Fibroblast of the conjunctiva (primary cell): ENCODE data around the gene MAN1B1.
"Not testable (repeated sequence)": the region's sequence is repeated elsewhere in the genome, so short reads cannot be mapped to it uniquely, and the experiment has no call there.

Experiments
- DNase-seq: peaks from one replicate; pipeline ENCODE4 v3.0.0-alpha.2; 2010; ENCODE audit warnings: low read depth

MAN1B1 gene

DNA sequence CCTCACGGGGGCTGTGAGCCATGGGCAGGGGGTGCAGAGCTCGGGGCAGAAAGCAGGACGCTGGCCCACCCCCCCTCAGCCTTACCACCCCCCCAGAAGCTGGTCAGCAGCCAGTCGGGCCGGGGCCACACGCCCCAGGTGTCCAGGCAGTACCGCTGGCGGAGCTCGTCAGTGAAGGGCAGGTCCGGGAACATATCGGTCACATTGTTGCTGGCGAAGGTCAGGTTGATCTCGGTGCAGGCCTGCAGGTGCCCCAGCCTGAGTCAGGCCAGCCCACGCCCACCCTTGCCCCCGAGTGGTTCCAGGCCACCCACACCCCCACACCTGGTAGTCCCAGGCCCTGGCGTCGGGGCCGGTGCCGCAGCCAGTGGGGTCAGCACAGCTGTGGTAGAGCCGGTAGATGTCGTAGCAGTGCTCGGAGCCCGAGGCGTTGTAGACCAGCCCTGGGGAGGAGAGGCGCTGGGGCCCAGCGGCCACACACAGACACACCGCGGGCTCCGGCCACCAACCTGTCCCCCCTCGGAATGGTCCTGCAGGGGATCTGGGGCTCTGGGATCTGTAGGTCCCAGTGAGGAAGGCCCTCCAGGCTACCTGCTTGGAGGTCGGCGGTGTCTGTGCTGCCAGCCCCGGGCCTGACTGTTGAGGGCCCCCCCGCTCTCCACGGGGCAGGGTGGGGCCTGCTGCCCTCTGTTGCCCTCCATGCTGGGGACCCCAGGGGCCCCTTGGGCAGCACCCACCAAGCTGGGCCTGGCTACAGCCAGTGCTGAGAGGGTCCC, 25.2 kb downstream of the MAN1B1 start:
- no peak for DNase-seq

DNA sequence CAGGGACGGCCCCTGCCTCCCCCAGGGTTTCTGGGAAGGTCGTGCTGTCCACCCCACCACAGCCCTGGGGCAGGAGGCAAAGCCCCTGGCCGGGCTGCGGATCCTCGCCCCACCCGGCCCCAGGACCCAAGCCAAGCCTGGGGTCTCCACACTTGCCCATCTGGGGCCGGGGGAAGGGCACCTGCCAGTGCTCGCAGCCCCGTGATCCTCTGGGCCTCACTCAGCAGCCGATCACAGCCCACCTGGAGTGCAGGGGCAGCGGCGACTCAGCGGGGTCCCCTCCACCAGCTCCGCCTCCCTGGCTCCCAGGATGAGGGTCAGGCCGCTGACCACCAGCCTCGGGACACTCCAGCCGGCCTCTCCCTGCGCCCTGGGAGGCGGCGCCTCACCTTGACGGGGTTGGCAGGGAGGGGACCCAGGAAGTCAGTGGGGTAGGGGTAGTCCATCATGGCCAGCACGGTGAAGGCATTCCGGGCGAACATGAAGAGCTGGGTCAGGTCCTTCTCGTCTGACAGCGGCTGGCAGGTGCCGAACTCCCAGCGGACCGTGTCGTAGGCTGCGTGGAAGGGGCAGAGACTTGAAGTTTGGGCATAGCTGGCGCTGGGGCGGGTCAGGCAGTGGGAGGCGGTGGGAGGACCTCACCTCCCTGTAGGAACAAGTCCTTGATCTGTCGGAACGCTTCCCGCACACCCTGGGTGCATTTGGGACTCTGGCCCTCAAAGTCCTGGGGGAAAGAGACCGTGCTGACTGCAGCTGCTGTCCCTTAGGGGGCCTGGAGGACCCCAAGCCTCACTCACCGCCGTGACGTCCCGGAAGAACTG, 26.0 kb downstream of the MAN1B1 start:
- no peak for DNase-seq

DNA sequence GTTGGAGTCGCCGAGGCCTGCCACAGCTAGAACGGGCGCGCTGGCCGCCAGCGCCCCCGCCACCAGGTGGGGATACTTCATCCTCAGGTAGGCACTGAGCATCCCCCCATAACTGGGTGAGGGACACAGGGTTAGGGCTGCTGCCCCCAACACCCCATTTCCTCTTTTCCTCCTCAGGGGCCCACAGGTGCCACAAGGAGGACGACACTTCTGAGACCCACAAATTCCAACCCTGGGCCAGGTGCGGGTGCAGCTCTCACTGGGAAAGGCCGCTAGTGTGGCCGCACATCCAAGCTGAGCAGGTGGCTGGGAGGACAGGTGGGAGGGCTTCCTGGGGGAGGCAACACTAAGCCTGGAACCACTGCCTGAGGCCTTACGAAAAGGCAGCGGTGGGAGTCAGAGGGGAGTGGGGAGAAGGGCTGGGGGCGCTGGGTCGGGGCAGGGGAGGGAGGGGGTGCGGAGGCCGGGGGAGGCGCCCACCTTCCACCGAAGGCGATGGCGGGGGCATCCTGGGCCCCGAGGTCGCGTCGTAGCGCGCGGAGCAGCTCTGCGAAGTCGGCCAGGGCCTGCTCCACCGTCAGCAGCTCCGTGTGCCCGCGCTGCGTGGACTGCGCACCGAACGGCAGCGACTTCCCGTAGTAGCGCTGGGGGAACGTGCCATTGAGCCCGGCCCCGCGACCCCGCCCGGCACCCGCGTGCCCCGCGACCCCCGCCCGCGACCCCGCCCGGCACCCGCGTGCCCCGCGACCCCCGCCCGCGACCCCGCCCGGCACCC, 26.8 kb downstream of the MAN1B1 start:
- no peak for DNase-seq

DNA sequence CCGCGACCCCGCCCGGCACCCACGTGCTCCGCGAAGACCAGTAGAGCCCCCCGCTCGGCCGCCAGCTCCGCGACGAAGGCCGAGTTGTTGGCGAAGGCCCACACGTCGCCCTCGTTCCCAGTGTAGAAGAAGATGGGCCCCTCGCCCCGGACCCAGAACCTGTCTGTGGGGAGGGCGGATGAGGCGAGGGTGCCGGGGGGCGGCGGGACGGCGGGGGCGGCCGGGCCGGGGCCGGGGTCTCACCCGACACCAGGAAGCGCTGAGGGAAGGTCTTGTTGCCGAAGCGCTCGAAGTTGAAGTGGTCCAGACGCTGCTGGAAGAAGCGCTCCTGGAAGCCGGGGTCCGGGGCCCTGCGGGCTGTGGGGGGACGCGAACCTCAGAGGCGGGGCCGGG, 27.4 kb downstream of the MAN1B1 start:
- DNase-seq, result no peak

DNA sequence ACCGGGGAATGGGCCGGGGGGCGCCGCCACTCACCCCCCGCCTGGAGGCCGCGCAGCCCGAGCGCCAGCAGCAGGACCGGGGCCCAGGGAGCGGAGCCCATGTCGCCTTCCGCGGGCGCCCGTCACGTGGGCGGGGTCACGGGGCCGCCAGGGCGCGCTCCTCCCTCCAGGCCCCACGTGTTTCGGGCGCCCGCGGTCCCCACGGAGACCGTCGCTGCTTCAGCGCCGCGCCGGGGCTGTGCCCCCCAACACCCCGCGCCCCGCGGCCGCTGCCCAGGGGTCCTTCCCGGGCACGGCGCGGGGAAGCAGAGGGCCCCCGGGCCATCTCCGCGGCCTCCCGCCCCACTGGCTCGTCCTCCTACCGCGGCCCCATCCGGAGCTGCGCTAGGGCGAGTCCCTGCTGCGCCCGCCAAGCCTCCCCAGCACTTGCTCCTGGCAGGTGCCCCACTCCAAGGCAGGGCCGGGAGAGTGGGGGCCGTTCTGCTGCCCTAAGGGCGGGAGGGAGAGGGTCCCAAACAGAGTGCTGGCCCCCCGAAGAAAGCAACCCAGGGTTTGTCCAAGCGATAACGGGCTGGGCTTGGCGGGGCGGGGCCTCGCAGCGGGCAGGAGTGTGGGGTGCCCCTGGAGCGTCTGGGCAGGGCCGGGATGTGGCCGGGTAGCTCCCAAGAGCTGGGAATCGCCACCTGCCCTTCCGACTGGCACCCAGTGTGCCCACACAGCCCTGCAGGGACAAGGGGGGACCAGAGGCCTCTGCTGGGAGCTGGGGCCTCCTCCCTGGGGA, 28.0 kb downstream of the MAN1B1 start, which contains the start of gene DPP7:
DPP7 (minus strand) TSS at position 121 of the 781 bp plus-strand sequence; CDS start at position 101, 20 bp downstream.
- DNase-seq, result no peak

DNA sequence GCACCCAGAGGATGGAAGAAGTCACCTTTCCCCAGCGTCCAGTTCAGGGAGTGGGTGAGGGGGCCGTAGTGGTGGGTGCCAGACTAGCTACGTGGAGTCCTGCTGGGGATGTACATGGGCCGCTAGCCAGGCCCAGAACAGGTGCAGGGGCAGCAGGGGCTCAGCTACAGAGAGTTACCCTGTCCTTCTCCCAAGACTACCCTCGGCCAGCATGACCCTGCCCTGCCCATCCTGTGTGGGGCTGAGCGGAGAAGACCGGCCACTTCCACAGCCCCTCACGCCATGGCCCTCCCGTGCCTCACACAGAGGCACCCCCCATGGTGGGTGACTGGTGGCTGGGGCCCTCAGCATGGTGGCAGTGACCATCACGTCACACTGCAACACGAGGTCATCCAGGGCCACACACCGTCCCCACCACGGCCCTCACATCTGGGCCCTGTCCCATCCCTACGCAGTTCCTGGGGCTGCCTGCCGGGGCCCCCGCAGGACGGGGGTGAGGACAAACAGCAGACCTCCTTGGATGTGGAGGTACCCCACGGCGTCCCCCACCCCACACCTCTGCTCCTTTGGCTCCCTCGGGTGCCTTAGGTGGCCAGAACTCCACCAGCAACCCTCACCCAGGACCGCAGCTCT, 28.7 kb downstream of the MAN1B1 start:
- no peak for DNase-seq

DNA sequence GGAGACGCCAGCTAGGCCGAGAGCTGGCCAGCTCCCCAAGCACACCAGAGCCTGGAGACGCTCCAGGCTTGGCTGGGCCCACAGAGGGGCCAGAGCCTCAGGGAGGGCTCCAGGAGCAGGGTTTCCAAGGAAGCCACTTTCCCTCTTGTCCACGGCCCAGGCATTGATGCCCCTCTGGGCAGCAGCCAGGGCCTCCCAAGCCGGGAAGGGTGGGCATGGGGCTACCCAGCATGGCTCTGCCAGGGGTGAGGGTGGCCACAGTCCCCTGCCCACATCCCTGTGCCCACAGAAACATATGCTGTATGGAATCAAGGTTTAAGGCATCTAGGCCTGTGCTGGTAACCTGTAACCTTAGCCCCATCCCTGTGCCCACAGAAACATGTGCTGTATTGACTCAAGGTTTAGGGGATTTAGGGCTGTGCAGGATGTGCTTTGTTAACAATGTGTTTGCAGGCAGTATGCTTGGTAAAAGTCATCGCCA, 29.3 kb downstream of the MAN1B1 start:
- DNase-seq, result no peak

DNA sequence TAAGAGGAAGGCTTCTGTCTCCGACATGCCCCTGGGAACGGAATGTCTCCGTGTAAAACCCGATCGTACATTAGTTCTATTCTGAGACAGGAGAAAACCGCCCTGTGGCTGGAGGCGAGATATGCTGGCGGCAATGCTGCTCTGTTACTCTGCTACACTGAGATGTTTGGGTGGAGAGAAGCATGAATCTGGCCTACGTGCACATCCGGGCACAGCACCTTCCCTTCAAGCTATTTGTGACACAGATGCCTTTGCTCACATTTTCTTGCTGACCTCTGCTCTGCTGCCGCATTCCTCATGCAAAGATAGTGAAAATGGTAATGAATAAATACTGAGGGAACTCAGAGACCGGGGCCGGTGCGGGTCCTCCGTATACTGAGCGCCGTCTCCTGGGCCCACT, 29.9 kb downstream of the MAN1B1 start:
- no peak for DNase-seq

DNA sequence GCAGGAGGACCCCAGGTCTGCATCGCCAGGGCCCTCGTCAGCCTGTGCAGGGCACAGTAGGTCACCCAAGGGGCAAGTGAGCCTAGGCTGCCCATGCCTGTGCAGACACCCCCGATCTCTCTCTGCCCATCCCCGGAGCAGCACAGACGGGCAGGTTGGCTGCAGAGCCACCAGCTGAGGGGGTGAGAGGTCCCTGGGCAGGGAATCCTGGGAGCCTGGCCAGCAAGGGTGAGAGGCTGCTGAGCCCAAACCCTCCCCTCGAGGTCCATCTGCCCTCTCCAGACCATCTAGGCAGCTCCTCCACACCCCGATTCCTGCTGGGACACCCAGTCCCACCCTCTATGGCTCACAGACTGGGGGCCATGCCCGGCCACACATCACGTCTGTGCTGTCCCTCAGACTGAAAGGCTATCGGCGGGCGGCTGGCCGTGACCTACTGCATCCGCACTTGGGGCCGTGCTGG, 30.5 kb downstream of the MAN1B1 start:
- DNase-seq, result no peak

DNA sequence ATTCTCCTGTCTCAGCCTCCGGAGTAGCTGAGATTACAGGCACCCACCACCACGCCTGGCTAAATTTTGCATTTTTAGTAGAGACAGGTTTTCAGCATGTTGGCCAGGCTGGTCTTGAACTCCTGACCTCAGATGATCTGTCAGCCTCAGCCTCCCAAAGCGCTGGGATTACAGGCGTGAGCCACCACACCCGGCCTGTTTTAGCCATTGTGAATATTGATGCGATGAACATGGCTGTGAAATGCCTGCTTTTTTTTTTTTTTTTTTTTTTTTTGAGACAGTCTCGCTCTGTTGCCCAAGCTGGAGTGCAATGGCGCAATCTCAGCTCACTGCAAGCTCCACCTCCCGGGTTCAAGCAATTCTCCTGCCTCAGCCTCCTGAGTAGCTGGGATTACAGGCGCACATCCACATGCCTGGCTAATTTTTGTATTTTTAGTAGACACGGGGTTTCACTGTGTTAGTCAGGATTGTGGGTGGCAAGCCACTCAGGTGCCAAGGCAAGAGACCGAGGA, 31.4 kb downstream of the MAN1B1 start:
- not testable (repeated sequence) for DNase-seq

DNA sequence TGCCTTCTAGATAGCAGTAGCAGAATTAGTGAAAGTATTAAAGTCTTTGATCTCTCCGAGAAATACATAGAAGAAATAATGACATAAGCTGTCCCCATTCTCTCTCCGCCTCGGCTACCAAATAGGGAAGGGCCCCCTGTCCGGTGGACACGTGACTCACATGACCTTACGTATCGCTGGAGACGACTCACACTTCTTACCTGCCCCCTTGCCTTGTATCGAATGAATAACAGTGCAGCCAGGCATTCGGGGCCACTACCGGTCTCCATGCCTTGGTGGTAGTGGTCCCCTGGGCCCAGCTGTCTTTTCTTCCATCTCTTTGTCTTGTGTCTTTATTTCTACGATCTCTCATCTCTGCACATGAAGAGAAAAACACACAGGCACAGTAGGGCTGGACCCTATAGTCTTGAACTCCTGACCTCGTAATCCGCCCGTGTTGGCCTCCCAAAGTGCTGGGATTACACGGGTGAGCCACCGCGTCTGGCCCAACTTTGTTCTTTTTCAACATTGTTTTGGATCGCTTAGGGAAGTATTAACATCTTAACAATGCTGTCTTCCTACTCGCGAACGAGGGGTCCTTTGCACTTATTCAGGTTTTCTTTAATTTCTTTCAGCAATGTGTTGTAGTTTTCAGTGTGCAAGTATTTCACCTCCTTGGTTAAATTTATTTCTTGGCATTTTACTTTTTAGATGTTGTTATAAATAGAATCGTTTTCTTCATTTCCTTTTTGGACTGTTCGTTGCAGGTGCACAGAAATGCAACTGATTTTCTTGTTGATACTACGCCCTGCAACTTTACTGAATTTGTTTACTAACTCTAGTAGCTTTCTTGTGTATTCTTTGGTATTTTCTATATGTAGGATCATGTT, 35.4 kb downstream of the MAN1B1 start:
- DNase-seq, result not testable (repeated sequence)

DNA sequence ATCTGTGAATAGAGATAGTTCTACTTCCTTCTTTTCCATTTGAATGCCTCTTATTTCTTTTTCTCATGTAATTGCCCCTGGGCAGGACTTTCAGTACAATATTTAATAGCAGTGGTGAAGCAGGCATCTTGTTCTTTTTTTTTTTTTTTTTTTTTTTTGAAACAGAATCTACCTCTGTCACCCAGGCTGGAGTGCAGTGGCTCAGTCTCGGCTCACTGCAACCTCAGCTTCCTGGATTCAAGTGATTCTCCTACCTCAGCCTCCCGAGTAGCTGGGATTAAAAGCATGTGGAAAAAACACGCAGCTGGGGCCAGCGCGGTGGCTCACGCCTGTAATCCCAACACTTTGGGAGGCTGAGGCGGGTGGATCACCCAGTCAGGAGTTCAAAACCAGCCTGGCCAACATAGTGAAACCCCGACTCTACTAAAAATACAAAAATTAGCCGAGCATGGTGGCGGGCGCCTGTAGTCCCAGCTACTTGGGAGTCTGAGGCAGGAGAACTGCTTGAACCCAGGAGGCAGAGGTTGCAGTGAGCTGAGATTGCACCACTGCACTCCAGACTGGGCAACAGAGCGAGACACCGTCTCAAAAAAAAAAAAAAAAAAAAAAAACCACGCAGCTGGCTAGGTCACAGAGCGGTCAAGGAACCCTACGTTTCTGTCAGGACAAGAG, 36.1 kb downstream of the MAN1B1 start:
- not testable (repeated sequence) for DNase-seq

DNA sequence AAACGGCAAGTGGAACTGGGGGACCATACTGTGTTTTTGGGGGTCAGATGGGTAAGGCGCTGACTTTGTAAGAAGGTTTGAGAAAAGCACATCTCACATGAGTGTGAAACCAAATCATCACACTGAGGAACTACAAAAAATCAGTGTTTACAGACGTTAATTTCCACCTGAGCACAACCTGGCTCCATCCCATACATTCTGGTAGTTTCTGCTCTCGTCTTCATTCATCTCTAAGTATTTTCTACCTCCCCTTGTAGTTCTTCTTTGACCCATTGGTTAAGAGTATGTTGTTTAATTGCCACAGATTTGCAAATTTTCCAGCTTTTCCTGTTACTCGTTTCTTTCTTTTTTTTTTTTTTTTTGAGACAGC, 36.7 kb downstream of the MAN1B1 start:
- DNase-seq, result no peak

DNA sequence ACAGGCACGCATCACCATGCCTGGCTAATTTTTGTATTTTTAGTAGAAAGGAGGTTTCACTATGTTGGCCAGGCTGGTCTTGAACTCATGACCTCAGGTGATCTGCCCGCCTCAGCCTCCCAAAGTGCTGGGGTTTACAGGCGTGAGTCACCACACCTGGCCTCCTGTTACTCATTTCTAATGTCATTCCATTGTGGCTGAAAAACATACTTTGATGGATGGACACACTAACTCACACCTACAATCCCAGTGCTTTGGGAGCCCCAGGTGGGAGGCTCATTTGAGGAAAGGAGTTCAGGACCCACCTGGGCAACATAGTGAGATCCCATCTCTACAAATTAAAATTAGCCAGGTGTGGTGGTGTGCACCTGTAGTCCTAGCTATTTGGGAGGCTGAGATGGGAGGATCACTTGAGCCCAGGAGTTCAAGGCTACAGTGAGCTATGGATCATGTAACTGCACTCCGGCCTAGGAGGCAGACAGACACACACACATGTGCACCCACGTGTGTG, 37.2 kb downstream of the MAN1B1 start:
- DNase-seq, result not testable (repeated sequence)

DNA sequence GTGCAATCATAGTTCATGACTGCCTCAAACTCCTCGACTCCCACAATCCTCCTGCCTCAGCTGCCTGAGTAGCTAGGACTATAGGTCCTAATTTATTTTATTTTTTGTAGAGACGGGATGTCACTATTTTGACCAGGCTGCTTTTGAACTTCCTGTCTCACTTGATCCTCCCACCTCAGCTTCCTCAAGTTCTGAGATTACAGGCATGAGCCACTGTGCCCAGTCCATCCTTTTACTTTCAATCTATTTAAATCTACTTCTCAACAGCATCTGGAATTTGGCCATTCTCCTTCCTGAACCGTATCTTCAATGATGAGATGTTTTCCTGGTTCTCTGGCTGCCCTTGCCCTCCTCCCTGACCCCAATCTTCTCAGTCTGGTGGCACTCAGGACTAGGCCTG, 40.0 kb downstream of the MAN1B1 start:
- DNase-seq, result no peak

DNA sequence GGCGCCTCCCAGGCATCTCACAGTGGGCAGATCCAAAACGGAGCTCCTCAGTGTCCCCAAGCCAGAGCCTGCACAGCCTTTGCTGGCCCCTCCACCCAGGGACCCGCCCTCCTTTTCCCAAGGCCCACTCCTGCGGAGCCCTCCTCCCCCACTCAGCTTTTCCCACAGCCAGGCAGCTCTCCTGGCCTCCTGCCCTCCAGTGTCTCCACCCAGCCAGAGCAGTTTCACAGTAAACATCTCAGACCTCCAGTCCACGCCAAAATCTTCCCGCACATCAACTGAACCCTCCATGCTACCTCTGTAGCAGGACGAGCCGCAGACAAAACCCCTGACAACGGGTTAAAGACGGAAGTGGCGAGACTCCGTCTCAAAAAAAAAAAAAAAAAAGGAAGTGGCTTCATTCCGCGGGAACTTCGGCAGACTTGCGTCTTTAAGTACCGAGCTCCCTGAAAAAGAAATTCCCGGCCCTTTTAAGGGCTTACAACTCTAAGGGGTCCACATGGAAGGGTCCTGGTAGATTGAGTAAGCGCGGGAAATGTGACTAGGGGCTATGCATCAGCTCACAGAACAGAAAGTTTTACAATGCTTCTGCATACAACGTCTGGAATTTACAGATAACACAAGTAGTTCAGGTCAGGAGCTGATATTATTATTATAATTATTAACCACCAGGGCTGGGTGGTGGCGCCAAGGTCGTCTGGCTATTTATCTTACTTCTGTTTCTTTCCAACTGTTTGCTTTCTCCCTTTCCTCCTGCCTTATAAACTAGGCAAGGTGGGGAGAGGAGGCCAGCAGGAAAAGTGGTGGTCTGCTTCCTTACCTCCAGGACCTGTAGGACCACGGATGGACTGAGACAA, 40.7 kb downstream of the MAN1B1 start:
- no peak for DNase-seq

DNA sequence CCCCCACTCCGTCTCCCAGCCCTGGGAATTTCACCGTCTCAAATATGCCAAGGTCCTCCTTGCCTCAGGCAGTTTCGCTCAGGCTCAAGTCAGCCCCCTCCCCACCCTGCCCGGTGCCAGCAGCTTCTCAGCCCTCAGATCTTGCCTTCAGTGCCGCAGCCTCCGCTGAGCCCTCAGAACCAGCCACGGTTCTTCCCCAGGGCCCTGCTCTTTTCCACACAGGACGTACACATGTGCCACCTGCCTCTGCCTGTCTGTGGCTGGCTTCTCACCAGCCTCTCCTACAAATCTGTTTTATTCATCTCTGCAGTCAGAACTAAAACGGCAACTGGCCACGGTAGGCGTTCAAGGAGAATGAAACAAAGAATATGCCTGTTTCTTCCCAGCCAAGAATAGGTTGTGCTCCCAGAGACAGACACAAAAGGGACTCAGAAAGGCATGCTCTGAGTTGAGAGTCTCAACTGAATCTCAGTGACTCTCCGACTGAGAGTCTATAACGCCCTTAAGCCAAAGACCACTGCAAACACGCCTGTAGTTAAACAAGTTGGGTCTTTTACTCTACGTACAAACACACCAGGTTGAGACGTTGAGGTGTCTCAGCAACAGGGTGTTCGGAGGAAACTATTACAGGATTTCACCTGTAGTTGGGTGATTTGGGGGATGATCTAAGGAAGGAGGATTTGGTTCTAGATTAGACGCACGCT, 41.5 kb downstream of the MAN1B1 start:
- no peak for DNase-seq
